GM23338 (cell line): ENCODE measurements around the gene RO60. TPM values are rescaled to one million over a fixed set of nuclear protein-coding genes. Genes with fewer than 3 reads are reported as not detected.

Experiments
- ATAC-seq: fragments of 200-7000 bp; cut with Tn5 transposase; 3 replicates; pipeline ENCODE4 v1.9.1; 2020
- DNase-seq: peaks from one replicate; pipeline ENCODE4 v3.0.0-alpha.2; 2015; ENCODE audit warnings: low spot score
- H2AFZ ChIP-seq: fragments of 200-600 bp; sonication (generic); 2 replicates; pipeline ENCODE4 v1.8.0; 2016; ENCODE audit warnings: antibody characterized with exemption, mild to moderate bottlenecking, moderate library complexity
- H3F3A ChIP-seq: fragments of 200-600 bp; sonication (generic); replicated peaks from 2 replicates; pipeline ENCODE4 v1.8.0; 2017; ENCODE audit warnings: antibody characterized with exemption, mixed run types, low read depth
- H3K27ac ChIP-seq: fragments of 200-600 bp; sonication (generic); 2 replicates; pipeline ENCODE4 v1.6.1; 2016; ENCODE audit warnings: low read depth
- H3K27me3 ChIP-seq: fragments of 200-600 bp; sonication (generic); 2 replicates; pipeline ENCODE4 v1.8.0; 2016; ENCODE audit warnings: mild to moderate bottlenecking, mixed run types, moderate library complexity; ENCODE audit not compliant: insufficient read depth
- H3K36me3 ChIP-seq: fragments of 200-600 bp; sonication (generic); 2 replicates; pipeline ENCODE4 v1.8.0; 2016; ENCODE audit warnings: mild to moderate bottlenecking; ENCODE audit not compliant: insufficient read depth
- H3K4me1 ChIP-seq: fragments of 200-600 bp; sonication (generic); 2 replicates; pipeline ENCODE4 v1.8.0; 2016; ENCODE audit warnings: mild to moderate bottlenecking, moderate library complexity; ENCODE audit not compliant: insufficient read depth
- H3K4me2 ChIP-seq: fragments of 200-600 bp; sonication (generic); 2 replicates; pipeline ENCODE4 v1.7.1; 2017; ENCODE audit warnings: mixed run types
- H3K4me3 ChIP-seq: fragments of 200-600 bp; sonication (generic); 2 replicates; pipeline ENCODE4 v1.6.1; 2016; ENCODE audit warnings: mixed run types
- H3K79me2 ChIP-seq: fragments of 200-600 bp; sonication (generic); replicated peaks from 2 replicates; pipeline ENCODE4 v1.8.0; 2017; ENCODE audit warnings: mild to moderate bottlenecking; ENCODE audit not compliant: insufficient read depth
- H3K9me2 ChIP-seq: fragments of 200-600 bp; sonication (generic); 2 replicates; pipeline ENCODE4 v1.8.0; 2017; ENCODE audit not compliant: insufficient read depth
- H4K20me1 ChIP-seq: fragments of 200-600 bp; sonication (generic); replicated peaks from 2 replicates; pipeline ENCODE4 v1.8.0; 2017; ENCODE audit warnings: mild to moderate bottlenecking; ENCODE audit not compliant: insufficient read depth
- H3K27ac Mint-ChIP-seq: 2 replicates; pipeline ENCODE4 v1.8.0; 2020; ENCODE audit warnings: inconsistent platforms, mild to moderate bottlenecking, moderate library complexity, mixed read lengths
- H3K27me3 Mint-ChIP-seq: 3 replicates; pipeline ENCODE4 v1.8.0; 2022; ENCODE audit warnings: low read depth, mild to moderate bottlenecking, moderate library complexity, mixed read lengths, inconsistent platforms; ENCODE audit not compliant: insufficient read depth, poor library complexity
- H3K36me3 Mint-ChIP-seq: 3 replicates; pipeline ENCODE4 v1.8.0; 2021; ENCODE audit warnings: low read depth, mild to moderate bottlenecking, inconsistent platforms, moderate library complexity, mixed read lengths
- H3K4me1 Mint-ChIP-seq: 3 replicates; pipeline ENCODE4 v1.8.0; 2020; ENCODE audit warnings: mild to moderate bottlenecking, inconsistent platforms, mixed read lengths
- H3K4me3 Mint-ChIP-seq: 3 replicates; pipeline ENCODE4 v1.8.0; 2021; ENCODE audit warnings: moderate library complexity, mild to moderate bottlenecking, inconsistent platforms, mixed read lengths
- H3K9me3 Mint-ChIP-seq: 3 replicates; pipeline ENCODE4 v1.8.0; 2020; ENCODE audit warnings: moderate library complexity, mild to moderate bottlenecking, inconsistent platforms, mixed read lengths
- CREB1 ChIP-seq: fragments of 250-450 bp; sonication (Bioruptor Pico); IDR thresholded peaks from 2 replicates; pipeline ENCODE4 v1.5.0; 2020; ENCODE audit warnings: low read depth, mild to moderate bottlenecking, moderate library complexity
- CTCF ChIP-seq, 2 experiments: fragments of 200-600 bp in 1 of 2; sonication (generic) in 1 of 2; conservative IDR thresholded peaks; 2 replicates each; pipeline versions ENCODE4 v1.5.1 to v1.6.1; 2016 to 2017; ENCODE audit warnings: antibody characterized with exemption in 2 of 2, low read depth in 2 of 2, mild to moderate bottlenecking in 2 of 2, moderate library complexity in 1 of 2
- ETS1 ChIP-seq: IDR thresholded peaks from 2 replicates; pipeline ENCODE4 v1.6.1; 2016; ENCODE audit warnings: antibody characterized with exemption
- NANOG ChIP-seq: IDR thresholded peaks from 2 replicates; pipeline ENCODE4 v1.6.1; 2016; ENCODE audit warnings: antibody characterized with exemption, borderline replicate concordance
- POLR2AphosphoS5 ChIP-seq: IDR thresholded peaks from 2 replicates; pipeline ENCODE4 v1.6.1; 2016; ENCODE audit warnings: antibody characterized with exemption, low read depth
- REST ChIP-seq: IDR thresholded peaks from one replicate; pipeline ENCODE4 v1.6.1; 2018; ENCODE audit warnings: antibody characterized with exemption; ENCODE audit not compliant: unreplicated experiment
- polyA plus RNA-seq: library from polyadenylated mRNA; unstranded; fragments of >200 nt; fragmentation: Nextera tagmentation; extraction: Ambion mirVana; gene quantifications from 2 replicates; pipeline ENCODE4 v1.2.1, GENCODE V29; 2016
- total RNA-seq: library from RNA; depleted of rRNA; stranded (reverse); fragments of >200 nt; shearing (Covaris generic); gene quantifications from 2 replicates; pipeline ENCODE4 v1.2.3, GENCODE V29; 2014

The RO60 gene
- total and polyA plus RNA-seq, 2 experiments from 2014 or later: 103 to 130 TPM

- Mint-ChIP-seq H3K4me3 (no peak overlapping the region), H3K27ac (no peak overlapping the region), H3K9me3 (no peaks in the 10 kb centered on the region; the same call in 2 of the 3 replicates), H3K4me1 (no peaks in the 10 kb centered on the region), H3K27me3 (no peaks in the 10 kb centered on the region), H3K36me3 (peaks cover 12% of the 10 kb centered on the region; the same call in 2 of the 3 replicates)
- Histone ChIP-seq H3K9me2 (no peaks in the 10 kb centered on the region), H2AFZ (no peak overlapping the region), H3K27me3 (no peaks in the 10 kb centered on the region), H4K20me1 (no peaks in the 10 kb centered on the region; the same call in 1 of the 2 replicates), H3K4me3 (no peak overlapping the region), H3K27ac (no peak overlapping the region), H3F3A (no peaks in the 10 kb centered on the region), H3K4me1 (no peaks in the 10 kb centered on the region), H3K4me2 (no peak overlapping the region), H3K79me2 (peaks cover 59% of the 10 kb centered on the region), H3K36me3 (no peaks in the 10 kb centered on the region)
- TF ChIP-seq REST: no peak
- TF ChIP-seq POLR2AphosphoS5: no peak
- no peak for TF ChIP-seq ETS1
- DNase-seq (no peak), ATAC-seq (no peak)
Observed at GRCh38 chr1:193033610-193034009, 25.8 kb upstream of the RO60 start.

GRCh38 chr1:193036337-193037047 lies 22.9 kb upstream of the RO60 start:
- Mint-ChIP-seq H3K9me3 (no peaks in the 10 kb centered on the region; the same call in 2 of the 3 replicates), H3K4me1 (peaks cover 16% of the 10 kb centered on the region), H3K27ac (no peak overlapping the region), H3K36me3 (peaks cover 12% of the 10 kb centered on the region; the same call in 2 of the 3 replicates), H3K4me3 (no peak overlapping the region), H3K27me3 (no peaks in the 10 kb centered on the region)
- Histone ChIP-seq H3K4me2 (no peak overlapping the region), H3K27ac (no peak overlapping the region), H3K4me1 (peaks cover 6% of the 10 kb centered on the region; the same call in 1 of the 2 replicates), H3K27me3 (no peaks in the 10 kb centered on the region), H2AFZ (no peak overlapping the region), H3F3A (no peaks in the 10 kb centered on the region), H3K79me2 (peaks cover 82% of the 10 kb centered on the region), H3K9me2 (no peaks in the 10 kb centered on the region), H3K4me3 (no peak overlapping the region), H4K20me1 (no peaks in the 10 kb centered on the region; the same call in 1 of the 2 replicates), H3K36me3 (no peaks in the 10 kb centered on the region)
- DNase-seq: no peak
- ATAC-seq: no peak
- TF ChIP-seq CTCF (conservative IDR thresholded peaks at IDR 0.05; ENCODE audit: low read depth in 2 of 2) (no peak), NANOG (no peak), CREB1 (CRISPR knock-in tag) (no peak), REST (no peak)
